ENCODE measurements around the gene LRRC15.

Gene LRRC15

GRCh38 chr3:194377708-194378107, 8.2 kb upstream of the LRRC15 start:
- CTCF ChIA-PET = interaction anchor here (1.3 to 2.6 kb wide), 3 partner anchors 15 to 34 kb away, joined by 3 to 7 read pairs (median 4); no protein-coding TSS in a partner anchor
- TF ChIP-seq, protein P1, sequence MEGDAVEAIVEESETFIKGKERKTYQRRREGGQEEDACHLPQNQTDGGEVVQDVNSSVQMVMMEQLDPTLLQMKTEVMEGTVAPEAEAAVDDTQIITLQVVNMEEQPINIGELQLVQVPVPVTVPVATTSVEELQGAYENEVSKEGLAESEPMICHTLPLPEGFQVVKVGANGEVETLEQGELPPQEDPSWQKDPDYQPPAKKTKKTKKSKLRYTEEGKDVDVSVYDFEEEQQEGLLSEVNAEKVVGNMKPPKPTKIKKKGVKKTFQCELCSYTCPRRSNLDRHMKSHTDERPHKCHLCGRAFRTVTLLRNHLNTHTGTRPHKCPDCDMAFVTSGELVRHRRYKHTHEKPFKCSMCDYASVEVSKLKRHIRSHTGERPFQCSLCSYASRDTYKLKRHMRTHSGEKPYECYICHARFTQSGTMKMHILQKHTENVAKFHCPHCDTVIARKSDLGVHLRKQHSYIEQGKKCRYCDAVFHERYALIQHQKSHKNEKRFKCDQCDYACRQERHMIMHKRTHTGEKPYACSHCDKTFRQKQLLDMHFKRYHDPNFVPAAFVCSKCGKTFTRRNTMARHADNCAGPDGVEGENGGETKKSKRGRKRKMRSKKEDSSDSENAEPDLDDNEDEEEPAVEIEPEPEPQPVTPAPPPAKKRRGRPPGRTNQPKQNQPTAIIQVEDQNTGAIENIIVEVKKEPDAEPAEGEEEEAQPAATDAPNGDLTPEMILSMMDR (IDR thresholded peaks at IDR 0.05; ENCODE audit: control extremely low read depth, extremely low read depth, low read depth, missing control alignments) = no peak
- POLR2A ChIA-PET = no interaction called here
- no peak for DNase-seq (ENCODE audit: extremely low spot score)

DNA sequence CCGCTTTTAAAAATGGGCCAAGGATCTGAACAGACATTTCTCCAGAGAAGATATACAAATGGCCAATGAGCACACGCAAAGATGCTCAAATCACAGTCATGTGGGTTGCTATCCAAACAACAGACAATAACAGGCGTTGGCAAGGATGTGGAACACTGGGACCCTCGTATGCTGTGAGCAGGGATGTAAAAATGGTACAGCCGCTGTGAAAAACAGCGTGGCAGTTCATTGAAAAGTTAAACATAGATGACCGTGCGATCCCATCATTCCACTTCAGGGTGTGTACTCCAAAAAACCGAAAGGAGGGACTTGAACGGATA, 6.7 kb upstream of the LRRC15 start:
- DNase-seq (ENCODE audit: extremely low spot score) = no peak
- POLR2A ChIA-PET = no interaction called here
- CTCF ChIA-PET = no interaction called here
- TF ChIP-seq, protein P1 (IDR thresholded peaks at IDR 0.05; ENCODE audit: control extremely low read depth, extremely low read depth, low read depth, missing control alignments) = no peak

DNA sequence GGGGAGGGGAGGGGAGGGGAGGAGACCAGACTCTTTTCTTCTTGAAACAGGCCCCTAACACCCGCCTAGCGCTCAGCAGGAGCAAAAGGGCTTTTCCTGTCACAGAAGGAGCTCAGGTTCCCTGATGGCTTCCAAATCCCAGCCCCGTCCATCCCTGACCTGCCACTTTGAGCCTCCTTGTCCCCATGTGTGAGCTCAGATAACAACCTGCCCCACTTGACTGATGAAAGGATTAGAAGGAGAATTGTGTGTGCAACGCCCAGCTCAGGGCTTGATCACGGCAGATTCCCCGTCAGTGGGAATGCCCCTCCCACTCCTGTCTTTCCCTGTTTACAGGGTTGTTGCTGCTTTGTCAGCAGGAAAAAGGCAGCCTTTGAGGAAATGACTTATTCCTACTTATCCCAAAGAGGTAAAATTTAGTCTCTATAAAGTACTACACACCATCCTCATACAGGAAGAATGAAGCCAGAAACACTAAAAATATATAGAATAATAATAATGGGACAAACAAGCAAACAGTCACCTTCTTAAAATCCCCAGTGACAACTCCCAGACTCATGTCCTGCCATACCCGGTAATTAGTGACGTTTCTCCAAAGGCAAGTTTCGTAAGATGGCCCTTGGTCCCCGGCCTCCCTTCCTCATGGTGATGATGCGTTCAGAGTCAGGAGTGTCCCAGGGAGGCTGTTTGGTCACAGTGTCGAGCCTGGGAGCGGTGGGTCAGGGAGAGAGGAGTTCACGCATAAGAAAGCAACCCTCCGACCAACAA, 6.1 kb upstream of the LRRC15 start:
- no peak for DNase-seq (ENCODE audit: extremely low spot score)
- TF ChIP-seq, protein P1 (IDR thresholded peaks at IDR 0.05; ENCODE audit: control extremely low read depth, extremely low read depth, low read depth, missing control alignments) = no peak
- CTCF ChIA-PET = interaction anchor here (0.9 to 1.0 kb wide), 2 partner anchors 14 to 31 kb away, joined by 3 read pairs; no protein-coding TSS in a partner anchor
- POLR2A ChIA-PET = no interaction called here

DNA sequence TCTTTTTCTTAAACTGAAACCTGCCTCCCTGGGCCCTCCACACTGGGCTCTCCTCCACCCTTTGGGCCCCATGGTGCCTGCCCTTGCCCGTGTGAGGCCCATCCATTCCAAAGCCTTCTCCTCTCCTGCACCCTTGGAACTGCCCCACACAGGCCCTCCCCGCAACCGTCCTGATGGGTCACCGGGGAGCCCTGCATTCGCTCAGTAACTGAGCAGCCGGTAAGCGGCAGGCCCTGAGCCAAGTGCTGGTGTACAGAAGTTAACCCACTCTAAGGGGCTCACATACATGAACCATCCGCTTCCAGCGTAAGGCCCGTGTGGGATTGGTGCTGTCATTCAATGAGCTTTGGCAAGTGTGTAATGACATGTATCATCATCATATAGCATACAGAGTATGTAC, 5.4 kb upstream of the LRRC15 start:
- TF ChIP-seq, protein P1 (IDR thresholded peaks at IDR 0.05; ENCODE audit: control extremely low read depth, extremely low read depth, low read depth, missing control alignments) = no peak
- POLR2A ChIA-PET = no interaction called here
- DNase-seq (ENCODE audit: extremely low spot score) = no peak
- CTCF ChIA-PET = interaction anchor here (0.9 to 1.0 kb wide), 2 partner anchors 14 to 31 kb away, joined by 3 read pairs; no protein-coding TSS in a partner anchor

GRCh38 chr3:194373899-194374298, 4.4 kb upstream of the LRRC15 start:
- TF ChIP-seq, protein P1 (IDR thresholded peaks at IDR 0.05; ENCODE audit: control extremely low read depth, extremely low read depth, low read depth, missing control alignments) = no peak
- no peak for DNase-seq (ENCODE audit: extremely low spot score)
- ChIA-PET POLR2A (no interaction called here), CTCF (no interaction called here)

DNA sequence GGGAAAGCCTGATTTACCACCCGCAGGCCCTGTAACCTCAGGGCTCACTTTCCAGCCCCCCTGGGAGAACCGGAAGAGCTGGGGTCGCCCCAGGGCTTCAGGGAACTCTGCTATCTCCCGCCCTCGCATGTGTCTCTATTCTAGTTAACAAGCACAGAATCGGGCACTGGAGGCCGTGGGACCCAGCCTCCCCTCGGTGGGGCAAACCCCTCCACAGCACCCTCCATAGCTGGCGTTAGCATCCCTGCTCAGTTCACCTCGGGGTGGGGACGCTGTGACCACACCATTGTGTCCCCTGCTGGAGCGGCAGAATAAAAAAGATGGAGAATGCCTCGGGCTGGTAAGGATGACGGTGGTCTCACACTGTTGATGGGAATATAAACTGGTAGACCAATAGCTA, 3.5 kb upstream of the LRRC15 start:
- ChIA-PET CTCF (no interaction called here), POLR2A (no interaction called here)
- no peak for DNase-seq (ENCODE audit: extremely low spot score)
- TF ChIP-seq, protein P1 (IDR thresholded peaks at IDR 0.05; ENCODE audit: control extremely low read depth, extremely low read depth, low read depth, missing control alignments) = no peak

Measured in GM10248 (cell line).